Activated T-helper 17 cell treated with anti-CD3 and anti-CD28 coated beads, Interleukin-2, amount 50 U/mL, for 72 hours (primary cell): ENCODE results near the gene TSC2. TPM values are rescaled to one million over a fixed set of nuclear protein-coding genes. Genes with fewer than 3 reads are reported as not detected.

Experiments used
- ATAC-seq: fragments of 150-1000 bp; cut with Tn5 transposase; replicated peaks from 2 replicates; pipeline ENCODE4 v1.10.0; 2021; ENCODE audit warnings: mild to moderate bottlenecking, moderate library complexity
- H3K27ac Mint-ChIP-seq: one replicate; pipeline ENCODE4 v1.8.0; 2022; ENCODE audit warnings: mixed read lengths
- H3K27me3 Mint-ChIP-seq: one replicate; pipeline ENCODE4 v1.8.0; 2022; ENCODE audit warnings: mixed read lengths
- H3K36me3 Mint-ChIP-seq: one replicate; pipeline ENCODE4 v1.8.0; 2022; ENCODE audit warnings: low read depth, mild to moderate bottlenecking, mixed read lengths
- H3K4me1 Mint-ChIP-seq: one replicate; pipeline ENCODE4 v1.8.0; 2022; ENCODE audit warnings: mixed read lengths
- H3K4me3 Mint-ChIP-seq: one replicate; pipeline ENCODE4 v1.8.0; 2022; ENCODE audit warnings: mild to moderate bottlenecking, mixed read lengths
- H3K9me3 Mint-ChIP-seq: one replicate; pipeline ENCODE4 v1.8.0; 2022; ENCODE audit warnings: mixed read lengths
- total RNA-seq, 2 donors: library from RNA; stranded (reverse); gene quantifications; one replicate each; pipeline ENCODE4 v1.2.3, GENCODE V29; 2022

Gene TSC2
- total RNA-seq, 2 donors from 2014 or later, result 79.3 to 83.7 TPM

DNA sequence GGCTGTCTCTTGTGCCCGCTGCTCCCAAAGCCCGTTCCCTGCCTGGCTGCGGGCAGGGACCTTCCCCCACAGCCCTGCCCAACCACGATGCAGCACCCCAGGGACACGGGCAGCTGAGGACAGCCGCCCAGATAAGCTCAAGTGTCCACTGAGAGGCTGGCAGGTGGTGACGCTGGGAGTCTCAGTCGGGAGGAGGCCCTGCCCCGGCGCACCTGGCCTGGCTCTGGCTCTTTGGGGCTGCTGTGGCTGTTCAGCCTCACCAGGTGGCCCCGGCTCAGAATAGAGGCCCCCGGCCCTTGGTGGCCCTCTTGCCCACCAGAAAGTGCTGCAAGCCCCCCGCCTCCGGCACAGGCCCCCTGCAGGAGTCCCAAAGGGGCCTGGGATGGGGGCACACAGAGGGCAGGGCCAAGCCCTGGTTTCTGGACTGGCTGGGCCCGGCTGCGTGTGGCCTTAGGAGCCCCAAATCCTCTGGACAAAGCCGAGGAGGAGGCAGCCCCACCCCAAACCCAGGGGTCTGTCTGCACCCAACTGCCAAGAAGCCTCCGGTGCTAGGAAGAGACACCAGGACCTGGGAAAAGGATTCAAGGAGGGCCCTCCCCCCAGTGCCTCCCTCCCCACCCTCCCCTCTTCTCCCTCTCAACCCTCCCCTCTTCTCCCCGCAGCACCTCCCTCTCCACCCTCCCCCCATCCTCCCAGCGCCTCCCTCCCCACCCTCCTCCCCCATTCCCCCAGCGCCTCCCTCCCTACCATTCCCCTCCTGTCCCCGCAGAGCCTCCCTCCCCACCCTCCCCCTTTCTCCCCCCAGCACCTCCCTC lies 5.4 kb upstream of the TSC2 start:
- Mint-ChIP-seq H3K9me3 (no peaks in the 10 kb centered on the region), H3K4me1 (peaks cover 4% of the 10 kb centered on the region), H3K27ac (no peak overlapping the region), H3K4me3 (no peak overlapping the region), H3K27me3 (no peaks in the 10 kb centered on the region), H3K36me3 (no peaks in the 10 kb centered on the region)
- ATAC-seq, result no peak

DNA sequence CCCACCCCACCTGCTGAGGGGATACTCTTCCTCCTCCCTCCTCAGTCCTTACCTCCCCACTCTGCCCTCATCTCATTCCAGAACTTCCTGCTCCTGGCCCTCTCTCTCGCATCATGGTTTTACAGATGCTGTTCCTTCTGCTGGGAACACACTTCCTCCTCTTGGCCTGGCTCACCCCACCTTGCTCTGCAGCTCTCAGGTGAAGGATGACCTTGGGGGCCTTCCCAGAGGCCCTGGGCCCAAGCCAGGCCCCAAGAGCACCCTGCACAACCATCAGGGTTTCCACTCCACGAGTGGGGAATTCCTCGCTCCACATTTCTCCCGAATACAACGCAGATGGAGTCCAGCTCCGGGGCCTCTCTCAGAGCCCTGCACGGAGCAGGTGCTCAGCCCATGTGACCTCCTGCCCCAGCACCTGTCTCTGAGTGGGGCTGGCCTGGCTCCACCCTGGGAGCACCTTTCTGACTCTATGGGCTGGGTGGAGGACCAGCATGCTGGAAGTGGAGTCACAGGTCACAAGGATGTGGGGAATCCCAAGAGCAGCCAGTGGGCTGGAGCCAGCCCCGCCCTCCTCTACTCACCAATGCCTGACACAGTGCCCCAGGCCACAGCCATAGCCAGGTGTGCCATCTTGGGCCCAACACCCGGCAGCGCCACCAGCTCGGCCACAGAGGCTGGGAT lies 4.7 kb upstream of the TSC2 start:
- no peak for ATAC-seq
- Mint-ChIP-seq H3K36me3 (no peaks in the 10 kb centered on the region), H3K27me3 (no peaks in the 10 kb centered on the region), H3K27ac (no peak overlapping the region), H3K4me1 (peaks cover 4% of the 10 kb centered on the region), H3K9me3 (no peaks in the 10 kb centered on the region), H3K4me3 (no peak overlapping the region)

DNA sequence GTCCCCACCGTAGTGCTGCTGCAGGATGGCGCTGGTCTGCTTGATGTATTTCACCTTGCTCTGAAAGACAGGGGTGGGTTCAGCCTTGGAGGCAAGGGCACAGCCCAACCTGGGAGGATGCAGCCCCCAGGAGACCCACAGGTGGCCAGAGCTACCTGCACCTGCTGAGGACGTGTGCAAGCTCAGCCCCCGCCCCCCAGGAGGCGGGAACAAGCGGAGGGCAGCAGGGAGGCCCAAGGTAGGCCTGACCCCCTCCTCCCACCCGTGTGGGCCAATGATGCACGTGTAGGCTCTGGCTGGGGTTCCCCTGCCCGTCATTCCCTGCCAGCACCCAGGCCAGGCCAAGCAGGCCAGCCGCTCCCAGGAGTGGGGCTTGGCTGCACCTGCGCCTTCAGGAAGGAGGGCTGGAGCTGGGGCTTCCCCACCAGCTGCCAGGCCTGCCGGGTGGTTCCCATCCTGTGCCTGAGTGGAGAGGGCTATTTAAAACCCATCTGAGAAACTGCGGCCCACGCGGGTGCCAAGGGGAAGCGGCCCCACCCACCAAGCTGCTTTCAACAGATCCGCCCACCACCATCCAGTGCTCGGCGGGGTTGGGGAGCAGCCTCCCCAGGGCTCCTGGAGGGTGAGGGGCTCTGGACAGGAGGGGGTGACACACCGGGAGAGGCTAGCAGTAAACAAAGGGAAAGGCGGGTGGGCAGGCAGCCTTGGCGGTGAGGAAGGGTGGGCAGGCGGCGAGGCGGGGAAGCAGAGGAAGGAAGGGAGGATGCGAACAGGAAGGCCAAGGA lies 3.9 kb upstream of the TSC2 start:
- Mint-ChIP-seq H3K27ac (no peak overlapping the region), H3K4me3 (no peak overlapping the region), H3K27me3 (no peaks in the 10 kb centered on the region), H3K4me1 (peaks cover 4% of the 10 kb centered on the region), H3K36me3 (no peaks in the 10 kb centered on the region), H3K9me3 (no peaks in the 10 kb centered on the region)
- ATAC-seq, result no peak

DNA sequence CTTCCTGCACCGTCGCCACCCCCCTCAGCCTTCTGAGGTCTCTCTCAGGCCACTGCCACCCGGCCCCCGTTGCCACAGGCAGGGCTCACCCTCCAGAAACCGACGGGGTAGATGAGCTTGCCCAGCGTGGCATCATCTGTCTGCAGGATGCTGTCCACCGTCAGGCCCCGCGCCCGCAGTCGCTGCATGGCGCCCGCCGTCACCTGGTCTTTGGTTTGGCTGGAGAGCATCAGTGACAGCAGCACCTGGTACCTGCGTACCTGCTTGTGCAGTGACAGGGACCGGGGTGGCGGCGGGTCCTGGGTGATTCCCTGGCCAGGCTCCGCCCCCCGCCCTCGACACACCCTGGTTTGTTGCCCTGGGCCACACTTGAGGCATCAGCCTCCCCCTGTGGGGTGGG lies 3.2 kb upstream of the TSC2 start:
- Mint-ChIP-seq H3K4me1 (peaks cover 4% of the 10 kb centered on the region), H3K4me3 (no peak overlapping the region), H3K27ac (no peak overlapping the region), H3K27me3 (no peaks in the 10 kb centered on the region), H3K36me3 (no peaks in the 10 kb centered on the region), H3K9me3 (no peaks in the 10 kb centered on the region)
- ATAC-seq, result no peak

DNA sequence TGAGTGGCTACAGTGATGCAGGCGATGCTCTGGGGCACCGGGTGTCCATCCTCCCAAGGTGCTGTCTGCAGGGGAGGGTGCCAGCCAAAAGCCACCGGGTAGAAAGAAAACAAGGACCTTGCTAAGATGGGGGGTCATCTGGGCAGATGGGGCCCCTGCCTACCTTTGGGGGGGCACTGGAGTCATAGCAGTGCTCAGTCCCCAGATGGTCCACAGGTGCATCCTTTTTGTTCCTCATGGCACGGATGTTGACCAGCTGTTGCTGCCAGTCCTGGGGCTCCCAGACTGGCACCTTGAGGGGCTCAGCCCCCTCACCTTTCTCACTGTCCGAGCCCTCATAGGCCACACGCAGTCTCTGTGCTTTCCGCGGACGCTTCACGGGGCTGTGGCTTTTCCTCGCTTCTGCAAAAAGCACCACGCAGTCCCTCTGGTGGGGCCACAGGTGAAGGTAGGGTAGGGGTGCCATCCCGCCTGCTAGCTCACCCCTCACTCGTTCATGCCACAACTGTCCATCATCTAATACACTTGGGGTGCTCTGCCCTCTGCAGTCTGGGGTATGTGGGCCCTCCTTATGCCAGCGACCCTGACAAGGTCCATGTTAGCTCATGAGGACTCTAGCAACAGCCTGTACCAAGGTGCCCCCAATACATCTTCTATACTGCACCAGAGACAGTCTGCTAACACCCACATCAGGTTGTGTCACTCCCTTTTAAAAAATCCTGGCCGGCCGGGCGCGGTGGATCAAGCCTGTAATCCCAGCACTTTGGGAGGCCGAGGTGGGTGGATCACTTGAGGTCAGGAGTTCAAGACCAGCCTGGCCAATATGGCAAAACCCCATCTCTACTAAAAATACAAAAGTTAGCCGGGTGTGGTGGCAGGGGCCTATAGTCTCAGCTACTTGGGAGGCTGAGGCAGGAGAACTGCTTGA lies 1.6 kb upstream of the TSC2 start:
- peaks cover 15% of the 10 kb centered on the region for H3K36me3 Mint-ChIP-seq
- no peaks in the 10 kb centered on the region for H3K27me3 Mint-ChIP-seq
- no peak for ATAC-seq
- H3K4me3 Mint-ChIP-seq, result peak overlapping the region; percentile 86
- H3K4me1 Mint-ChIP-seq, result peaks cover 4% of the 10 kb centered on the region
- no peaks in the 10 kb centered on the region for H3K9me3 Mint-ChIP-seq
- no peak overlapping the region for H3K27ac Mint-ChIP-seq

DNA sequence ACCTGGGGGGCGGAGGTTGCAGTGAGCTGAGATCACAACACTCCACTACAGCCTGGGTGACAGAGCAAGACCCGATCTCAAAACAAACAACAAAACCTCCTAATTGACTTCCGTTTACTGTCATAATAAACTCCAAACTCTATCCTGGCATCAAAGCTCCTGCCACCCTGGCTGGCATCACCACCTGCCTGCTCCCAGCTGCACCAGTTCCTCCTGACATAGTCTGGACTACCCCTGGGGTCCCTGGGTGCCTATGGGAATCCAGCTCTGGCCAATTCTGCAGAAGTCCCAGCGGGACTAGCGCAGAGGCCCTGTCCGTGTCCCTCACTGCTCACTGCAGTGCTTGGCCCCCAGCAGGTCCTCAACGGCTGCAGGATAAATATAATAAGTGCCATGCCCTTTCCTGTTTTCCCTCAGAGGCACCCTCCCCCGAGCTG lies 874 bp upstream of the TSC2 start:
- Mint-ChIP-seq H3K27me3 (no peaks in the 10 kb centered on the region), H3K27ac (peak overlapping the region; percentile 62), H3K4me1 (peaks cover 4% of the 10 kb centered on the region), H3K9me3 (no peaks in the 10 kb centered on the region), H3K36me3 (peaks cover 22% of the 10 kb centered on the region), H3K4me3 (peak overlapping the region; percentile 86)
- ATAC-seq, result no peak

DNA sequence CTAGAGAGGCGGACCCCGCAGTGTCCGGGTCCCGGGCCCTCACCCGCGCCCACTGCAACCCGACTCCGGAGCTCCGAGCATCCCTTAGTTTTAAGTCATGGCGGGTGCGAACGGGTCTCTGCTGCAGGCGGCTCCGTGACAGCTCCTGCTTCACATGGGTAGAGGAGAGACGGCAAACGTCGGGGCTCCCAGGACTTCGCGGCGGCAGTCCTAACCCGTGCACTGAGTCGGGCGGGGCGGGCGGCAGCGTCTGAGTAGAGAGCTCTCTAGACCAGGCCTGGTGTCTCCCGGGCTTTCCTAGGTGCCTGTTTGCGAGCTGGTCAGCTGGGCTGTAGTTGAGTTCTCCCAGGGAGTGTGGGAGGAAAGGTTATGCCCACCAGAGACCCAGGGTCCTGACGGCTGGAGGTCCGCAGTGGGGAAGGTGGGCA lies 345 bp downstream of the TSC2 start:
- Mint-ChIP-seq H3K27ac (peak overlapping the region; percentile 66), H3K27me3 (no peaks in the 10 kb centered on the region), H3K9me3 (no peaks in the 10 kb centered on the region), H3K4me3 (peak overlapping the region; percentile 86), H3K36me3 (peaks cover 23% of the 10 kb centered on the region), H3K4me1 (peaks cover 4% of the 10 kb centered on the region)
- ATAC-seq, result peak; percentile 22

DNA sequence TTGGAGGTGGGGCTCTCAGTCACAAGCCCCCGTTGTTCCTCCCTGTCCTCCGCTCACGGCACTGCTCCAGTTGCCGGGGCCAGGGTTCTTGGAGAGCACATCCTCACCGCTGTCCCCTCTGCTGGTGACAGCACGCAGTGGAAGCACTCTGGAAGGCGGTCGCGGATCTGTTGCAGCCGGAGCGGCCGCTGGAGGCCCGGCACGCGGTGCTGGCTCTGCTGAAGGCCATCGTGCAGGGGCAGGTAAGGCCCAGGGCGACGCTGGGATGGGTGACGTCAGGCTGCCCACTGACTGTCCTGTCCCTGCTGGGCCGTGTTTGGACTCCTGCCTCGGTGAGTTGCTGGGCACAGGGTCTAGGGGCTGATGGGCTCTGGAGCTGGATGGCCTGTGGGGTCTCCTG lies 5.4 kb downstream of the TSC2 start:
- Mint-ChIP-seq H3K9me3 (no peaks in the 10 kb centered on the region), H3K4me1 (no peaks in the 10 kb centered on the region), H3K27ac (no peak overlapping the region), H3K4me3 (no peak overlapping the region), H3K27me3 (no peaks in the 10 kb centered on the region), H3K36me3 (peaks cover 32% of the 10 kb centered on the region)
- no peak for ATAC-seq

DNA sequence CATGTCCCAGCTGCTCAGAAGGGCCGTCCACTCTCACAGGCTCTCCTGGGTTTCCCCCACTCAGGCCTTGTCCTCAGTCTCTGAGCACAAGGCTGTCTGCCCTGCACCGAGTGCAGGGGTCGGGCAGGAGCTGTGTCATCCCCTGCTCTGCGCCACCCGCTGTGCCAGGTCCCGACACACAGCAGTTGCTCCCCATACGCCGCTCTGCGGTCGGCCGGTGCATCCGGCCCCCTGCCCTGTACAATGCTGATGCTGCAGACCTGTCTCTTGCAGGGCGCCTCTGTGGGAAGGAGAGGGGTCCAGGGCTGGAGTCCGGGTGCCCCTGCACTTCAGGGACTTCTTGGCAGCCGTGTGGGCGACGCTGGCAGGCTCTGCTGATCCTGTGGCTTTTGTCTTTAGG lies 6.1 kb downstream of the TSC2 start:
- Mint-ChIP-seq H3K4me1 (no peaks in the 10 kb centered on the region), H3K27ac (no peak overlapping the region), H3K27me3 (no peaks in the 10 kb centered on the region), H3K9me3 (no peaks in the 10 kb centered on the region), H3K4me3 (no peak overlapping the region), H3K36me3 (peaks cover 37% of the 10 kb centered on the region)
- no peak for ATAC-seq

DNA sequence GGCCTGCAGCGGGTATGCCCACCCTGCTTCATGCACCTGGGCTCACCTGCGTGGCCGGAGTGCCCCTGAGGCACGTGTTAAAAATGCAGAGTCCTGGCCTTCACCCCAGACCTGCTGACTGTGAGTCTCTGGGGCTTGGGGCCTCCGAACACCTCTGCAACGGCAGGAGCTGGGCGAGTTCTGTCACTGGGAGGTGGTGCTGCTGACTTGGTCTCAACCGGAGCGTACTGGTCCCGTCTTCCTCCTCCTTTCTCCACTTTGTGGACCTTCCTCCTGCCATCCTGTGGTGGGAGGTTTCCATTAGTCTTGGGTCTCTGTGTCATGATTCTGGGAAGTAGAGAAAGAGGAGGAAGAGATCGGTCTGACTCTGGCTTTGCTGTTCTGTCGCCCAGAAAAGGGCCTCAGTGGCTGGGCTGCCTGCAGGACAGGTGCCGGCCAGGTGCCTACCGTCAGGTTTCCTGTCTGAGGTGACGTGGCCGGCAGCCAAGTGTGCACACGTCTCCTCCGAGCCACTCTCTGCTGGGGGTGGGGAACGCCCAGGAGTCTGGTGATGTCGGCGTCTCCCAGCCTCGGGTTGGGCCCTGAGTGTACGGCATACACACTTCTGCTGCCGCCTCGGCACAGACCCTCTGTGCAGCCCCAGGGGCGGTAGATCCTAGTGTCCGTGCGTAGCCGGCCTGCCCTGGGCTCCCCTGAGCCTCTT lies 6.9 kb downstream of the TSC2 start:
- H3K36me3 Mint-ChIP-seq, result peaks cover 37% of the 10 kb centered on the region
- H3K27me3 Mint-ChIP-seq, result no peaks in the 10 kb centered on the region
- no peaks in the 10 kb centered on the region for H3K4me1 Mint-ChIP-seq
- no peak overlapping the region for H3K27ac Mint-ChIP-seq
- H3K4me3 Mint-ChIP-seq, result no peak overlapping the region
- ATAC-seq, result no peak
- no peaks in the 10 kb centered on the region for H3K9me3 Mint-ChIP-seq

DNA sequence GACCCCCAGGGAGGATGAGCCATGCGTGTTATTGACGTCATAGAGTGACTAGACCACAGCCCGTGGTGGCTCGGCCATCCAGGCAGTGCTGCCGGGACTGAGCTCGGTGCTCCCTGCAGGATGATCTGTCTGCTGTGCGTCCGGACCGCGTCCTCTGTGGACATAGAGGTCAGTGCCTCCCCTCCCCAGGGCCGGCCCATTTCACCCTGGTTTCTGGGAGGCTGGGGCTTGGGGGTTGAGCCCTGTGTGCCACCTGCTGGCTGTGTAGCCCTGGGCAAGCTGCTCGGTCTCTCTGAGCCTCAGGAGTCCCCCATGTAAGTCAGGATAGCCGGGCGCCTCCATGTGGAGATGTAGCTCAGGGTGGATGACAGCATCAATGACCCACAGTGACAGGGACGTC lies 8.3 kb downstream of the TSC2 start:
- Mint-ChIP-seq H3K9me3 (no peaks in the 10 kb centered on the region), H3K27ac (no peak overlapping the region), H3K4me3 (no peak overlapping the region), H3K4me1 (no peaks in the 10 kb centered on the region), H3K36me3 (peaks cover 28% of the 10 kb centered on the region), H3K27me3 (no peaks in the 10 kb centered on the region)
- ATAC-seq, result no peak

DNA sequence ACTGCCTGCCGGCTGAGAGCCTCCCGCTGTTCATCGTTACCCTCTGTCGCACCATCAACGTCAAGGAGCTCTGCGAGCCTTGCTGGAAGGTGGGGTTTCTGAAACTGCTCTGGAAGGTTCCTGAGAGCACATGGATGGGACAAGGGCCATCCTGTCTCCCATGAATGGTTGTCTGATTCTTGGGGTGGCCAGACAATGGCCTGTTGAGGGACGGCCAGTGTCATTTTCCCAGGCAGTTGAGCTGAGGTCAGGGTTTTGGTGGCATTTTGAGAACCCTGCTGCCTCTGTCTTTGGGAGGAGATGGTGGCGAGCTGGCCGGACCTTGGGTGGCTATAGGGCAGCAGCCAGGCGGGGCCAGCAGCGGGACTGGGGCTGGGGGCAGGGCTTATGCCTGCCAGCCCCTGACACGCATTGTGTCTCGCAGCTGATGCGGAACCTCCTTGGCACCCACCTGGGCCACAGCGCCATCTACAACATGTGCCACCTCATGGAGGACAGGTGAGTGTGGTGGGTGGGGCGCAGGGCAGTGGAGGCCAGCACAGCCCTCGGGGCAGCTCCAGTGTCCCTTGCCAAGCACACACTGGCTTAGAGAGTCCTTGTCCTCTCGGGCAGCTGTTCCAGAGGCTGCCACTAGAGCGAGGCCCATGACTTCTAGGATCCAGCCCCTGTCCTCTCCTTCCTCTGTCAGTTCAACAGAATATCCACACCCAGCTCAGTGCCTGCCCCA lies 9.1 kb downstream of the TSC2 start:
- Mint-ChIP-seq H3K27me3 (no peaks in the 10 kb centered on the region), H3K9me3 (no peaks in the 10 kb centered on the region), H3K36me3 (peaks cover 20% of the 10 kb centered on the region), H3K27ac (no peak overlapping the region), H3K4me3 (no peak overlapping the region), H3K4me1 (no peaks in the 10 kb centered on the region)
- ATAC-seq, result no peak

DNA sequence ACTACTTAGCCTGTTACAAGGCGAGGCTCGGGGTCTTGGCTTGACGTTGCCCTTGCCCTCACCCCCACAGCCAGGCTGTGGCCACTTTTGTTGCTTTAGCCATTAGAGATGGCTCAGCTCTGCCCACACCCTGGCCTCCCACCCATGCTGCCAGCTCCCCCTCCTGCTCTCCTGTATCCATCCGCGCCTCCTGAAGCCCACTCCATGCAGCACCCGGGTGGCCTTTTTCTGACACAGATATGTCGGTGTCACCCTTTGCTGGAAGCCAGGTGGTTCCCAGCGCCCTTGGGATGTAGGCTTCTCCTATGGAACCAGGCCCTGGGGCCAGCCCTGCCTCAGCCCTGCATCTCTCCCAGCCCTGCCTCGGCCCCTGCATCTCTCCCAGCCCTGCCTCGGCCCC lies 9.7 kb downstream of the TSC2 start:
- no peaks in the 10 kb centered on the region for H3K9me3 Mint-ChIP-seq
- H3K4me1 Mint-ChIP-seq, result no peaks in the 10 kb centered on the region
- H3K27ac Mint-ChIP-seq, result no peak overlapping the region
- ATAC-seq, result no peak
- no peak overlapping the region for H3K4me3 Mint-ChIP-seq
- H3K27me3 Mint-ChIP-seq, result no peaks in the 10 kb centered on the region
- peaks cover 18% of the 10 kb centered on the region for H3K36me3 Mint-ChIP-seq
